HUDEP-2 (cell line): ENCODE data around the gene ENO3.

Experiments
- DNase-seq, 76 experiments: peaks; one replicate each; lab custom pipeline; 2025; ENCODE audit not compliant: unreplicated experiment in 76 of 76; lab: John Stamatoyannopoulos, UW

The ENO3 gene

GRCh38 chr17:4948166-4948930 lies 2.6 kb upstream of the ENO3 start, which contains the start of gene PFN1:
Gene PFN1, minus strand, starts transcription at chr17:4948530. Its CDS starts 136 bp downstream, at chr17:4948394.
- peak in 74 of 76 experiments; percentile 49 to 93 (median 83) for DNase-seq

- DNase-seq = peak in 68 of 76 experiments; percentile 36 to 85 (median 62)
Measured at GRCh38 chr17:4948931-4949320, 2.0 kb upstream of the ENO3 start.

GRCh38 chr17:4949321-4950074 lies 1.4 kb upstream of the ENO3 start:
- DNase-seq = peak in 69 of 76 experiments; percentile 13 to 82 (median 69)

- peak in 74 of 76 experiments; percentile 16 to 86 (median 66) for DNase-seq
Measured at GRCh38 chr17:4950075-4950745, 709 bp upstream of the ENO3 start.

DNA sequence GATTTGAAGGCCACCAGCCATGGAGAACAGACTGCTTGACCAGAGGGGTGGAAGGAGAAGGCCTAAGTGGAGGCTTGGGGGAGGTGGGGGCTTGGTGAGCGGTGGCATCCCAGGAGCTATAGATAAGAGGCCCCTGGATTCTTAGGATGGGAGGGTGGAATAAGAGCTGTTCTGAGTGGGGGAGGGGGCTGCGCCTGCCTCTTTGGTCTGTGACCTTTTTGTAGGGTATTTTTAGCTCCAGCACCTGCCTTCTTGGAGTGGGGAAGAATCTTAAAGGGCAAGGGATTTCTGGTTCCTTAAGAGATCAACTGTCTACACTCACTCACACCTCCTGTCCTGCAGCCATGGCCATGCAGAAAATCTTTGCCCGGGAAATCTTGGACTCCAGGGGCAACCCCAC lies 567 bp downstream of the ENO3 start:
- no peak for DNase-seq

- no peak for DNase-seq
Measured at GRCh38 chr17:4953451-4953961, 2.6 kb downstream of the ENO3 start.

- DNase-seq = no peak
Measured at GRCh38 chr17:4955091-4955490, 4.2 kb downstream of the ENO3 start.

GRCh38 chr17:4956493-4957061 lies 5.7 kb downstream of the ENO3 start:
- DNase-seq = peak in 47 of 76 experiments; percentile 11 to 70 (median 35)

DNA sequence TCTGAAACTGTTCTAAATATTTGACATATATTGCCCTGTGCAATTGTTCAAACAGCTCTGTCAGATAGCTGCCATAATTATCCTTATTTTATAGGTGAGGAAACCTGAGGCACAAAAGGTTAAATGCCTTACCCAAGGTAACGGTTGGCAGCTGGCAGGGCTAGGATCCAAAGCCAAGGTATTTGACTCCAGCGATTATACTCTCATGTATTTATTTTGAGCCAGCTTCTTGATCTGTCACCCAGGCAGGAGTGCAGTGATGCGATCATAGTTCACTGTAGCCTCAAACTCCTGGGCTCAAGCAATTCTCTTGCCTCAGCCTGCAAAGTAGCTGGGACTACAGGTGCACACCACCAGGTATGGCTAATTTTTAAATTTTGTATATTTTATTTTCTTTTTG lies 7.2 kb downstream of the ENO3 start:
- no peak for DNase-seq

GRCh38 chr17:4959261-4959965 lies 8.5 kb downstream of the ENO3 start:
- no peak for DNase-seq

GRCh38 chr17:4960279-4960922 lies 9.5 kb downstream of the ENO3 start:
- DNase-seq = no peak

GRCh38 chr17:4965311-4965986 lies 14.5 kb downstream of the ENO3 start:
- DNase-seq = no peak

- peak in 75 of 76 experiments; percentile 74 to 99 (median 97) for DNase-seq
Measured at GRCh38 chr17:4966844-4967538, 16.1 kb downstream of the ENO3 start.

GRCh38 chr17:4967539-4968485 lies 16.9 kb downstream of the ENO3 start, which contains the start of gene SPAG7:
Gene SPAG7, minus strand, starts transcription at chr17:4967817. Its CDS starts 13 bp downstream, at chr17:4967804.
- peak in 75 of 76 experiments; percentile 52 to 98 (median 89) for DNase-seq

DNA sequence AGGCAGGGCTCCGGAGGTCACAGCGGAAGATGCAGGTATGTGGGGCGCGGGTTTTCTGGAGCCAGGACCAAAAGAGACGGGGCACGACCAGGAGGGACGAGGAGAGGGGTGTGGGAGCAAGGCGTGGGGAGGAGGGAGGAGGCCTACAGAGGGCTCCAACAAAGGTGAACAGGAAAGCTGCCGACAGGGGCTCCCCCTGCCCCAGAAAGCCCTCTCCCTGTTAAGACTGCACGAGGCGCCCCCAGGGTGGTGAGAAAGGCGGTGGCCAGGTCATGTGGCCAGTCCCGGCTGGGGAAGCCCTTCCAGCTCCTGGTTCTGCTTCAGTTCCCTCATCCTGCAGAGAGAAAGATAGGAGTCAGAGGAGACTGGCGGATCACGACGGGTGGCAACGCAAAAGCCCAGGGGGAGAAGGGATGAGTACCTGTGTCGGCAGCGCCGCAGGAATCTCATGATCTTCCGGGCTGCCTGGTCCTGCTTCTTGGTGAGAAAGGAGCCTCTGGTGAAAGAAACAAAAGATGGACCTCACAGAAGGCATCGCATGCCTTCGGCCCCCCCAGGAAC lies 17.6 kb downstream of the ENO3 start:
- DNase-seq = peak in 2 of 76 experiments; percentile 18 to 49

- DNase-seq = peak in 5 of 76 experiments; percentile 3 to 32 (median 6)
Measured at GRCh38 chr17:4969047-4969550, 18.2 kb downstream of the ENO3 start.
